Measurements from ENCODE around the gene HEXA. TPM values are rescaled to one million over a fixed set of nuclear protein-coding genes. Genes with fewer than 3 reads are reported as not detected.
A peak's percentile ranks its signal among the peaks of the same experiment; 100 is the strongest.

HEXA gene
- total and polyA plus RNA-seq, 4 donors = 38.1 to 69.0 (median 52.7) TPM

- Histone ChIP-seq H3K4me3 (ENCODE audit: low read depth in 1 of 3, low read length in 3 of 3) (no peak overlapping the region), H3K27me3 (ENCODE audit: control insufficient read depth in 4 of 4, insufficient read depth in 4 of 4, low read length in 3 of 4) (no peaks in the 10 kb centered on the region), H3K36me3 (ENCODE audit: control insufficient read depth in 4 of 4, insufficient read depth in 3 of 4, low read depth in 1 of 4, low read length in 3 of 4) (no peaks in the 10 kb centered on the region), H3K27ac (ENCODE audit: low read depth in 1 of 2, low read length in 2 of 2) (no peak overlapping the region), H3K4me1 (ENCODE audit: control insufficient read depth in 4 of 4, insufficient read depth in 4 of 4, low read length in 3 of 4) (no peaks in the 10 kb centered on the region), H3K9me3 (ENCODE audit: control insufficient read depth in 4 of 4, low read length in 3 of 4) (no peaks in the 10 kb centered on the region), H3K9ac (ENCODE audit: low read depth in 1 of 2, low read length in 2 of 2) (no peak overlapping the region)
- DNase-seq (ENCODE audit: low spot score) = no peak
- 89% methylated on average over 2 of the region's 2 CpGs for WGBS
- no peak for TF ChIP-seq RAD21 (IDR thresholded peaks at IDR 0.05)
- TF ChIP-seq, protein P1, sequence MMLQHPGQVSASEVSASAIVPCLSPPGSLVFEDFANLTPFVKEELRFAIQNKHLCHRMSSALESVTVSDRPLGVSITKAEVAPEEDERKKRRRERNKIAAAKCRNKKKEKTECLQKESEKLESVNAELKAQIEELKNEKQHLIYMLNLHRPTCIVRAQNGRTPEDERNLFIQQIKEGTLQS (IDR thresholded peaks at IDR 0.05) = no peak
- no peak for TF ChIP-seq NR2F2 (IDR thresholded peaks at IDR 0.05)
- TF ChIP-seq MAX (IDR thresholded peaks at IDR 0.05) = no peak
Measured at GRCh38 chr15:72313448-72313840, 62.4 kb downstream of the HEXA start.

DNA sequence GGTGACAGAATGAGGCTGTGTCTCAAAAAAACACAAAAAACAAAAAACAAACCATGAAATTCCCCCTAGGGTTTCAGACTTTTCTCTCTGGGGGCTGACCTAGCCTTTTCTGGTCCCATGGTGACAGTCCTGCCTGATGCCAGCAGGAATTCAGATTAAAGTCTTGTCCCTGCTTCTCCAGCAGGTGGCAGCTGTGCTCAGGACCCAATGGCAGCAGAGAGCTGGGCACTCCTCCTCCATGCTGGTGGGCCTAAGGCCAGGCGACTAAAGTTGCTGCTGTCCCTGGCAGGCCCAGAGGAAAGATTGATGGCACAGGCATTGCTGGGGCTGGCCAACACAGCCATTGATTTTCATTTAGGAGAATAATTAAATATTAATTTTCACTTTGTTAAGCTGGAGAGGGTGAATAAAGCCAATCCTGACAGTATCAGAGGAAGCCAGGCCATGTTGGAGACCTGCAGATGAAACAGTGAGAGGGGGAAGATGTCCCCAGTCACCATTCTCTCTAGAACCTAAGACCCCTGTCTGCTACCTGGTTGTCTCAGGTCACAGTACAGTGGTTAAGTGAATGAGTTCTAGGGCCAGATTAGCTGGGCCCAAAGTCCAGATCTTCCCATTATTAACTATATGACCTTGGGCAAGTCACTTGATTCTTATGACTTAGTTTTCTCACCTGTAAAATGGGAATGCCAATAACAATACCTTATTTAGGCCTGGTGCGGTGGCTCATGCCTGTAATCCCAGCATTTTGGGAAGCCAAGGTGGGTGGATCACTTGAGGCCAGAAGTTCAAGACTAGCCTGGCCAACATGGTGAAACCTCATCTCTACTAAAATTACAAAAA, 63.0 kb downstream of the HEXA start:
- 64% methylated on average over 2 of the region's 2 CpGs for WGBS
- Histone ChIP-seq H3K27ac (ENCODE audit: low read depth in 1 of 2, low read length in 2 of 2) (no peak overlapping the region), H3K4me3 (ENCODE audit: low read depth in 1 of 3, low read length in 3 of 3) (no peak overlapping the region), H3K27me3 (ENCODE audit: control insufficient read depth in 4 of 4, insufficient read depth in 4 of 4, low read length in 3 of 4) (no peaks in the 10 kb centered on the region), H3K9me3 (ENCODE audit: control insufficient read depth in 4 of 4, low read length in 3 of 4) (no peaks in the 10 kb centered on the region), H3K36me3 (ENCODE audit: control insufficient read depth in 4 of 4, insufficient read depth in 3 of 4, low read depth in 1 of 4, low read length in 3 of 4) (no peaks in the 10 kb centered on the region), H3K4me1 (ENCODE audit: control insufficient read depth in 4 of 4, insufficient read depth in 4 of 4, low read length in 3 of 4) (no peaks in the 10 kb centered on the region), H3K9ac (ENCODE audit: low read depth in 1 of 2, low read length in 2 of 2) (no peak overlapping the region)
- DNase-seq (ENCODE audit: low spot score) = peak; percentile 44
- TF ChIP-seq CTCF (IDR thresholded peaks at IDR 0.05; ENCODE audit: low read depth, low read length, missing input control) (peak; percentile 60), FOXA2 (IDR thresholded peaks at IDR 0.05) (no peak), RAD21 (IDR thresholded peaks at IDR 0.05) (peak; percentile 76 to 87), EGR1 (IDR thresholded peaks at IDR 0.05; ENCODE audit: low read depth in 2 of 2) (no peak)
- TF ChIP-seq, protein P1 (IDR thresholded peaks at IDR 0.05) = peak; percentile 29

DNA sequence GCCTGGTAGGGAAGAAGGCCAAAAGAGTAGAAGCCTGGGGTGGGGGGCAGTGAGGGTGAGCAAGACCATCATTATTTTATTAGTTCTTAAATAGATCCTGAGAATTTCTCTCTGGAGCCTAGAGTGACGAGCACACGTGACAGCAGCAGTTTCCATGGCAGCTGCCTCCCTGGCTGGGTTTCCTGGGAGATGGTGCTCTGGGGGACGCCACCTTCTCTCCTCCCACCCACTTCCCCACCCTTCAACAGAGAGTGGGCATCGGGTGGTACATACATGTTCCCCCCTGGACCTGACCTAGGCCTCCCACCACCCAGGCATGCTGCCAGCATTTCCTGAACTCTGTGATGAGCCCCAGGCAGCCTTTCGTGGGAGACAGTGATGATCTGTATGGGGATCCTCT, 68.8 kb downstream of the HEXA start:
- no peaks in the 10 kb centered on the region for H3K36me3 ChIP-seq (ENCODE audit: control insufficient read depth in 4 of 4, insufficient read depth in 3 of 4, low read depth in 1 of 4, low read length in 3 of 4)

GRCh38 chr15:72306211-72306785, 69.5 kb downstream of the HEXA start:
- Histone ChIP-seq H3K27me3 (ENCODE audit: control insufficient read depth in 4 of 4, insufficient read depth in 4 of 4, low read length in 3 of 4) (no peaks in the 10 kb centered on the region), H3K4me3 (ENCODE audit: low read depth in 1 of 3, low read length in 3 of 3) (no peak overlapping the region), H3K9me3 (ENCODE audit: control insufficient read depth in 4 of 4, low read length in 3 of 4) (no peaks in the 10 kb centered on the region), H3K4me1 (ENCODE audit: control insufficient read depth in 4 of 4, insufficient read depth in 4 of 4, low read length in 3 of 4) (no peaks in the 10 kb centered on the region), H3K9ac (ENCODE audit: low read depth in 1 of 2, low read length in 2 of 2) (no peak overlapping the region), H3K27ac (ENCODE audit: low read depth in 1 of 2, low read length in 2 of 2) (no peak overlapping the region), H3K36me3 (ENCODE audit: control insufficient read depth in 4 of 4, insufficient read depth in 3 of 4, low read depth in 1 of 4, low read length in 3 of 4) (no peaks in the 10 kb centered on the region)
- DNase-seq (ENCODE audit: low spot score) = no peak
- 73% methylated on average over 10 of the region's 10 CpGs for WGBS
- TF ChIP-seq SP1 (IDR thresholded peaks at IDR 0.05) (no peak), GABPA (IDR thresholded peaks at IDR 0.05 in 1 of 2, conservative IDR thresholded peaks at IDR 0.05 in 1 of 2) (no peak), REST (IDR thresholded peaks at IDR 0.05) (no peak), NR2F2 (IDR thresholded peaks at IDR 0.05) (no peak), FOXA1 (IDR thresholded peaks at IDR 0.05) (no peak), HNF4G (IDR thresholded peaks at IDR 0.05) (no peak), FOXA2 (IDR thresholded peaks at IDR 0.05) (no peak), EGR1 (IDR thresholded peaks at IDR 0.05; ENCODE audit: low read depth in 2 of 2) (no peak), RXRA (IDR thresholded peaks at IDR 0.05) (no peak), TAF1 (conservative IDR thresholded peaks at IDR 0.05) (no peak)

More for the DNA sequence above, 68.8 kb downstream of the HEXA start:
- no peak for DNase-seq (ENCODE audit: low spot score)
- no peaks in the 10 kb centered on the region for H3K27me3 ChIP-seq (ENCODE audit: control insufficient read depth in 4 of 4, insufficient read depth in 4 of 4, low read length in 3 of 4)
- no peaks in the 10 kb centered on the region for H3K4me1 ChIP-seq (ENCODE audit: control insufficient read depth in 4 of 4, insufficient read depth in 4 of 4, low read length in 3 of 4)
- 85% methylated on average over 5 of the region's 5 CpGs for WGBS
- H3K9ac ChIP-seq (ENCODE audit: low read depth in 1 of 2, low read length in 2 of 2) = no peak overlapping the region
- no peak for TF ChIP-seq TAF1 (conservative IDR thresholded peaks at IDR 0.05)
- no peak for TF ChIP-seq GABPA (IDR thresholded peaks at IDR 0.05 in 1 of 2, conservative IDR thresholded peaks at IDR 0.05 in 1 of 2)
- no peak overlapping the region for H3K4me3 ChIP-seq (ENCODE audit: low read depth in 1 of 3, low read length in 3 of 3)
- H3K9me3 ChIP-seq (ENCODE audit: control insufficient read depth in 4 of 4, low read length in 3 of 4) = no peaks in the 10 kb centered on the region
- H3K27ac ChIP-seq (ENCODE audit: low read depth in 1 of 2, low read length in 2 of 2) = no peak overlapping the region
